ENCODE measurements around the gene PDIA5. TPM values are rescaled to one million over a fixed set of nuclear protein-coding genes. Genes with fewer than 3 reads are reported as not detected.

PDIA5 gene
- total RNA-seq, 1 experiment from 2014 or later = 24.3 TPM

DNA sequence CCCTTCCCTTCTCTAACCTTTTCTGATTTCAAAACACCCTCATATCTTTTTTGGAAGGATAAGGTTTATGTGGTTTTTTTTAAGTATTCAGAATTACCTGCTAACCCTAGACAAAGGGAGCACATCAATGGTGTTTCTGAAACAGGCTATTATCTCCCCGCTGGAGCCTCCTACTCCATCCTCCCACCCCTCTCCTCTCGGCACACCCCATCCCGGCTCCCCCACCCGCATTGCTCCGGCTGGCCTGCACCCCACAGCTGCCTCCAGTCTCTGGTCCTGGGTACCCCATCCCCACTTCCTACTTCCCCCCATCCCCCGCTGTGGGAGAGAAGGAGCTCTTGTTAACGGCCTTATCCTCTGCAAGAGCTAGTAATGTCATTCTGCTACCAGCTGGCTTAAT is 59.2 kb downstream of the PDIA5 start:
- peaks cover 14 to 46% (median 18%) of the 10 kb centered on the region in 3 experiments; a peak in 6 of 7 replicates for H3K36me3 Mint-ChIP-seq (ENCODE audit: insufficient read depth in 1 of 3, low read depth in 3 of 3)
- no peak overlapping the region for H2AFZ ChIP-seq (ENCODE audit: low read length)
- H3K4me1 ChIP-seq (ENCODE audit: insufficient read depth, low read length) = no peaks in the 10 kb centered on the region
- H3K14ac ChIP-seq (ENCODE audit: insufficient read depth, low read length) = no peak overlapping the region
- H3K9me3 Mint-ChIP-seq = no peaks in the 10 kb centered on the region
- no peak overlapping the region for H3T11ph ChIP-seq (ENCODE audit: low read length)
- H3K4me2 ChIP-seq (ENCODE audit: insufficient read depth, insufficient read length, low read length) = no peak overlapping the region
- H2AK5ac ChIP-seq (ENCODE audit: insufficient read length, low read length) = no peak overlapping the region
- no peaks in the 10 kb centered on the region for H3K23me2 ChIP-seq (ENCODE audit: insufficient read length, low read depth, low read length, poor library complexity, severe bottlenecking)
- H3K4me3 Mint-ChIP-seq = no peak overlapping the region
- H2BK120ac ChIP-seq (ENCODE audit: low read depth, low read length, poor library complexity, severe bottlenecking) = no peak overlapping the region
- no peak overlapping the region for H3K18ac ChIP-seq (ENCODE audit: insufficient read length, low read depth, low read length)
- no peak overlapping the region for H3K27ac ChIP-seq (ENCODE audit: insufficient read length, low read depth, low read length)
- H4K8ac ChIP-seq (replicated peaks; ENCODE audit: insufficient read length, low read depth, low read length) = no peak overlapping the region
- no peaks in the 10 kb centered on the region for H3K27me3 ChIP-seq (ENCODE audit: insufficient read depth, low read length)
- no peak overlapping the region for H3K4ac ChIP-seq (ENCODE audit: low read depth, low read length)
- H3K27me3 Mint-ChIP-seq (ENCODE audit: low read depth) = no peaks in the 10 kb centered on the region
- H2BK12ac ChIP-seq (ENCODE audit: insufficient read length, low read depth, low read length) = no peak overlapping the region
- WGBS (ENCODE audit: extremely low coverage, insufficient read length, low lambda C conversion rate) = no CpG with 5 or more reads among the region's 7 CpGs
- no peak overlapping the region for H3K56ac ChIP-seq (ENCODE audit: insufficient read length, low read depth, low read length)
- H4K5ac ChIP-seq (ENCODE audit: insufficient read length, low read depth, low read length) = no peak overlapping the region
- no peaks in the 10 kb centered on the region for H3K79me1 ChIP-seq (ENCODE audit: insufficient read depth, low read depth, low read length, poor library complexity, severe bottlenecking)
- no peak overlapping the region for H3K23ac ChIP-seq (ENCODE audit: insufficient read length, low read depth, low read length)
- no peaks in the 10 kb centered on the region for H3K79me2 ChIP-seq (ENCODE audit: insufficient read depth, low read length)
- no peak overlapping the region for H2BK5ac ChIP-seq (ENCODE audit: insufficient read length, low read length)
- peak overlapping the region in 1 of 3 experiments; percentile 22; a peak in 1 of 7 replicates for H3K27ac Mint-ChIP-seq
- no peak overlapping the region for H3K9ac ChIP-seq (ENCODE audit: extremely low read depth, insufficient read length, low read length)
- H3K9me3 ChIP-seq (ENCODE audit: control insufficient read depth, low read depth, low read length) = no peaks in the 10 kb centered on the region
- no peak overlapping the region for H2BK20ac ChIP-seq (ENCODE audit: low read depth, low read length, poor library complexity, severe bottlenecking)
- DNase-seq = no peak
- H4K91ac ChIP-seq (ENCODE audit: insufficient read length, low read depth, low read length) = no peak overlapping the region
- H4K20me1 ChIP-seq (ENCODE audit: control insufficient read depth, insufficient read depth, insufficient read length) = no peaks in the 10 kb centered on the region
- TF ChIP-seq, protein P1, sequence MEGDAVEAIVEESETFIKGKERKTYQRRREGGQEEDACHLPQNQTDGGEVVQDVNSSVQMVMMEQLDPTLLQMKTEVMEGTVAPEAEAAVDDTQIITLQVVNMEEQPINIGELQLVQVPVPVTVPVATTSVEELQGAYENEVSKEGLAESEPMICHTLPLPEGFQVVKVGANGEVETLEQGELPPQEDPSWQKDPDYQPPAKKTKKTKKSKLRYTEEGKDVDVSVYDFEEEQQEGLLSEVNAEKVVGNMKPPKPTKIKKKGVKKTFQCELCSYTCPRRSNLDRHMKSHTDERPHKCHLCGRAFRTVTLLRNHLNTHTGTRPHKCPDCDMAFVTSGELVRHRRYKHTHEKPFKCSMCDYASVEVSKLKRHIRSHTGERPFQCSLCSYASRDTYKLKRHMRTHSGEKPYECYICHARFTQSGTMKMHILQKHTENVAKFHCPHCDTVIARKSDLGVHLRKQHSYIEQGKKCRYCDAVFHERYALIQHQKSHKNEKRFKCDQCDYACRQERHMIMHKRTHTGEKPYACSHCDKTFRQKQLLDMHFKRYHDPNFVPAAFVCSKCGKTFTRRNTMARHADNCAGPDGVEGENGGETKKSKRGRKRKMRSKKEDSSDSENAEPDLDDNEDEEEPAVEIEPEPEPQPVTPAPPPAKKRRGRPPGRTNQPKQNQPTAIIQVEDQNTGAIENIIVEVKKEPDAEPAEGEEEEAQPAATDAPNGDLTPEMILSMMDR (conservative IDR thresholded peaks at IDR 0.05) = no peak
- no peak overlapping the region for H2BK15ac ChIP-seq (ENCODE audit: low read depth, low read length)
- H3K4me1 Mint-ChIP-seq = peaks cover 7 to 17% of the 10 kb centered on the region in 2 experiments

All from H9 (cell line).